HG02642 (cell line): ENCODE data around the gene ZNF565.
"Not testable (repeated sequence)": the region's sequence is repeated elsewhere in the genome, so short reads cannot be mapped to it uniquely, and the experiment has no call there.

Source experiments
- ATAC-seq: cut with Tn5 transposase; IDR thresholded peaks from one replicate; pipeline ENCODE4 v1.9.1; 2021; ENCODE audit warnings: mild to moderate bottlenecking; ENCODE audit not compliant: unreplicated experiment, poor library complexity

ZNF565 gene

GRCh38 chr19:36215276-36216123, 1.0 kb upstream of the ZNF565 start:
- no peak for ATAC-seq

- no peak for ATAC-seq
Measured at GRCh38 chr19:36212895-36213294, 1.6 kb downstream of the ZNF565 start.

DNA sequence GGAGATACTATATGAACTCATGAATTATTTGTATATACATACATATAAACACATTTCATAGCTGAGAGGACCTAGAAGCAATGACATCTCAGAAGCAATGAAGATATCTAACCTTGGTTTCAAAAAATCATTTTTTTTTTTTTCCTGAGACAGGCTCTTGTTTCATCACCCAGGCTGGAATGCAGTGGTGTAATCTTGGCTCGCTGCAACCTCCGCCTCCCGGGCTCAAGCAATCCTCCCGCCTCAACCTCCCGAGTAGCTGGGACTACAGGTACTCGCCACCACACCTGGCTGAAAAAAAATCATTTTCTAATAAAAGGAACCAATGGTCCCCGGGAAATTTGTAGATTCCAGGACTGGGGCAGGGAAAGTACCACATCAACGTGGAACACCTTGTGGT, 4.0 kb downstream of the ZNF565 start:
- no peak for ATAC-seq

DNA sequence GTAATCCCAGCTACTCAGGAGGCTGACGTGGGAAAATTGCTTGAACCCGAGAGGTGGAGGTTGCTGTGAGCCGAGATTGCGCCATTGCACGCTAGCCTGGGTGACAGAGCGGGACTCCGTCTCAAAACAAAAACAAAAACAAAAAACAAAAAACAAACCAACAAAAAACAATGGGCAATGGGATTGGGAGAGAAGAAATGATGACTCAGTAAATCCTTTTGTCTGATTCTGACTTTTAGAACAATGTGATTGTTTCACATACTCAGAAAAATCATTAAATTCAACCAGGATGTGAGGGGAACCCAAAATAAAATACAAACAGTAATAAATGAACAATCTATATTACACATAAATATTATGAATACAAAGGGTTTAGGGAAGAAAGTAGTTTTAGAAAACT, 5.1 kb downstream of the ZNF565 start:
- no peak for ATAC-seq

DNA sequence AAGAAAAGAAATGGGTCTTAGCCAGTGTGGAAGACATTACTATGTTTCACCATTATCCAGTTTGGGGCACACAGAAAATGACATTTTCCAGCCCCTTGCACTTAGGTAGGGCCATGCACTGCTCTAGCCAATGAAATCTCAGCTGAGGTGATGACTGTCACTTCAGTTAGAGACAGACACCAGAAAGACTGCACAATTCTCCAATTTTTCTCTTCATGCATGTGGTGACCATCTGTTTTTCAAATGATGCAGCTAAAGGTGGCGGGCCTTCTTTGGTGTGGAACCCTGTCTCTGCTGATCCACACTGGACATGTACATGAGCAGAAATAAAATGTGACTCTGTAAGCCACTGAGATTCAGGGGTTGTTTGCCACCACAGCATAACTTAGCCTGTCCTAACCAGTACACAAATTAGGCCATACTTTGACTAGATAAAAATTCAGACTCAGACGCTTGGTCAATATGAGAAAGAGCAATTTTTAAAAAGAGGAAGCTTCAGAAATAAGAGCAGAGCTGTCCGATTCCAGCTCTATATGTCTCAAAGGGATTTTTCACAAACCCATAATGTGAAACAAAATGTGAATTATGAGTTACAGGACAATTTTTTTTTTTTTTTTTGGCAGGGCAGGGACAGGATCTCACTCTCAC, 6.7 kb downstream of the ZNF565 start:
- peak; percentile 66 for ATAC-seq

- no peak for ATAC-seq
Measured at GRCh38 chr19:36203293-36203692, 11.2 kb downstream of the ZNF565 start.

GRCh38 chr19:36201684-36202083, 12.8 kb downstream of the ZNF565 start:
- ATAC-seq, result no peak

DNA sequence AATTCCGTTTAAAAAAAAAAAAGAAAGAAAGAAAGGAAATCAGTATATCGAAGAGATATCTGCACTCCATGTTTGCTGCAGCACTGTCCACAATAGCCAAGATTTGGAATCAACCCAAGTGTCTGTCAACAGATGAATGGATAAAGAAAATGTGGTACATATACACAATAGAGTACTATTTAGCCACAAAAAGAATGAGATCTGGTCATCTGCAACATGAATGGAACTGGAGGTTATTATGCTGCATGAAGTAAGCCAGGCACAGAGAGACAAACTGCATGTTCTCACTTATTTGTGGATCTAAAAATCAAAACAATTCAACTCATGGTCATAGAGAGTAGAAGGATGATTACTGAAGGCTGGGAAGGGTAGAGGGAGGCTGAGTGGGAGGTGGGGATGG, 16.3 kb downstream of the ZNF565 start:
- ATAC-seq, result no peak

DNA sequence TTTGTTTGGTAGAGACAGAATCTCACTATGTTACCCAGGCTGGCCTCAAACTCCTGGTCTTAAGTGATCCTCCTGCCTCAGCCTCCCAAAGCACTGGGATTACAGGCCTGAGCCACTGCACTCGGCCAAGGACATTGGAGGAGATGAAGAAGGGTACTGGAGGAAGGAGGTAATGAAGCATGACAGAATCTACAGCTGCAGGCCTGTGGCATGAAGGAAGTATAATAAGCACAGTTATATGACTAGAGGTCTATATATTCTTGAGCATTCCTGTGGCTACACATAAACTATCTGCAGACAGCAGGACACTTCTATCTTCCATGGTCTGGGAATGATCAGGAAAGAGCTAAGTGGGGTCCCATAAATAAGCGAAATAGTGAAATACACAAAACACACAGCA, 18.2 kb downstream of the ZNF565 start:
- no peak for ATAC-seq

- ATAC-seq, result not testable (repeated sequence)
Measured at GRCh38 chr19:36186722-36187121, 27.7 kb downstream of the ZNF565 start.

- ATAC-seq, result no peak
Measured at GRCh38 chr19:36183245-36183628, 31.2 kb downstream of the ZNF565 start.

DNA sequence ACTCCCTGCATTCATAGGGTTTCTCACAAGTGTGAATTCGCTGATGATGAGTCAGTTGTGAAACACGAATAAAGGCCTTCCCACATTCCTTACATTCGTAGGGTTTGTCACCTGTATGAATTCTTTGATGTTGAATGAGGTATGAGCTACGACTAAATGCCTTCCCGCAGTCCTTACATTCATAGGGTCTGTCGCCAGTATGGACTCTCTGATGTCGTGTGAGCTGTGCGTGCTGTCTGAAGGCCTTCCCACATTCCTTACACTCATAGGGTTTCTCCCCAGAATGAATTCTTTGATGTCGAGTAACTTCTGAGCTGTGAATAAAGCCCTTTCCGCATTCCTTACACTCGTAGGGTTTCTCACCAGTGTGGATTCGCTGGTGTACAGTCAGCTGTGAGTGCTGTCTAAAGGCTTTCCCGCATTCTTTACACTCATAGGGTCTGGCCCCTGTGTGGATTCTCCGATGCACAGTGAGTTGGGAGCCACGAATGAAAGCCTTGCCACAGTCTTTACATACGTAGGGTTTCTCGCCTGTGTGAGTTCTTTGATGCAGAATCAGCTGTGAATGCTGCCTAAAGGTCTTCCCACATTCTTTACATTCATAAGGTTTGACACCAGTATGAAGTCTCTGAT, 31.7 kb downstream of the ZNF565 start:
- ATAC-seq, result no peak

DNA sequence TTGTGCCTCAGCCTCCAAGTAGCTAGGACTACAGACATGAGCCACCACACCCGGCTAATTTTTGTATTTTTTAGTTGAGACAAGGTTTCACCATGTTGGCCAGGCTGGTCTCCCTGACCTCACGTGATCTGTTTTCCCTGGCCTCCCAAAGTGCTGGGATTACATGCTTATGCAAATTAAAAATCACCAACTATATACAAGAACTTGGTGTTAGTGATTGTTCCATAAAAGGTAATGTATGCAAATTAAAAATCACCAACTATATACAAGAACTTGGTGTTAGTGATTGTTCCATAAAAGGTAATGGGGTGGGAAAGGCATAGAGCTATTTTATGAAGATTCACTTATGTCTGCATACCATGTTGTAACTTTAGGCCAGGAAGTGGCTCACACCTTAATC, 35.4 kb downstream of the ZNF565 start:
- not testable (repeated sequence) for ATAC-seq

DNA sequence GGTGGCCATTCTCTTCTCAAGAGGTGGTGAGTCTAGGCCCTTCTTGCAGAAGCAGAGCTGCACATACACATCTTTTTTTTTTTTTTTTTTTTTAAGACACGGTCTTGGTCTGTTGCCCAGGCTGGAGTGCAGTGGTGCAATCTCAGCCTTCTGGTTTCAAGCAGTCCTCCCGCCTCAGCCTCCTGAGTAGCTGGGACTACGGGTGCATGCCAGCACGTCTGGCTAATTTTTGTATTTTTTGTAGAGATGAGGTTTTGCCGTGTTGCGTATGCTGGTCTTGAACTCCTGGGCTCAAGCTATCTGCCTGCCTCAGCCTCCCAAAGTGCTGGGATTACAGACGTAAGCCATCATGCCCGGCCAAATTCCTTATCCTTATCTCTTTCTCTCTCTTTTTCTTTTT, 40.6 kb downstream of the ZNF565 start:
- ATAC-seq, result not testable (repeated sequence)

DNA sequence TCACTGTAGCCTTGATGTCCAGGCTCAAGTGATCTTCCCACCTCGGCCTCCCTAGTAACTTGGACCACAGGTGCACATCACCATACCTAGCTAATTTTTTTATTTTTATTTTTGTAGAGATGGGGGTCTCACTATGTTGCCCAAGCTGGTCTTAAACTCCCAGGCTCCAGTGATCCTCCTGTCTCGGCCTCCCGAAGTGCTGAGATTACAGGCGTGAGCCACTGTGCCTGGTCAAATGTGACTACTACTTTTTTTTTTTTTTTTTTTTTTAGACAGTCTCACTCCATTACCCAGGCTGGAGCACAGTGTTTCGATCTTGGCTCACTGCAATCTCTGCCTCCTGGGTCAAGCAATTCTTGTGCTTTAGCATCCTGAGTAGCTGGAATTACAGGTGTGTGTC, 41.6 kb downstream of the ZNF565 start:
- ATAC-seq, result no peak

DNA sequence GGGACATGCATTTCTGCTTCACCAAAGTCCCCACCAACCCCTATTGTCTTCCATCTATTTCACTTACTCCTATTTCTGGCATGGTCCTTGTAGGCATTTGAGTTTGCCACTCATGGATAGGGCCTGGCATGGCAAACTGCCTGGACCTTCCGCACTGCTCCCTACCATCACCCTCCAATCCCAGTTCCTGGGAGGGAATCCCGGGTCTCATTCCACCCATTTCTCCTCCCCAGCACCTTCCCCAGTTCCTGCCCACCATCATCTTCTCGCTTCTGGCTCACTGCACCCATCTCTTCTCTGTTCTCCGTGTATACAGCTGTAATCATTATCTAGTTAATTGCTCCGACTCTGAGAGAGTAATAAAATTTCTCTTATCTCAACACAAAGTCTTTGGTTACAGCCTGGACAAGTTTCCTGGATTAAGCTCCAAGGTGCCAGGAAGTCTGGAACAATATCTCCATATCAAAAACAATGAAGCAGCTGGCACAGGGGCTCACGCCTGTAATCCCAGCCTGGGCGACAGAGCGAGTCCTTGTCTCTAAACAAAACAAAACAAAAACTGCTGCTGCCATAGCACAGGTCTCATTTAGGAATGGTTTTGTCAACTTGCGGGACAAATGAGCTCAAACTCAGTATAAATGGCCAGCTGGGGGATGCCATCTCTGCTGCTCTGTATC, 45.2 kb downstream of the ZNF565 start:
- no peak for ATAC-seq

DNA sequence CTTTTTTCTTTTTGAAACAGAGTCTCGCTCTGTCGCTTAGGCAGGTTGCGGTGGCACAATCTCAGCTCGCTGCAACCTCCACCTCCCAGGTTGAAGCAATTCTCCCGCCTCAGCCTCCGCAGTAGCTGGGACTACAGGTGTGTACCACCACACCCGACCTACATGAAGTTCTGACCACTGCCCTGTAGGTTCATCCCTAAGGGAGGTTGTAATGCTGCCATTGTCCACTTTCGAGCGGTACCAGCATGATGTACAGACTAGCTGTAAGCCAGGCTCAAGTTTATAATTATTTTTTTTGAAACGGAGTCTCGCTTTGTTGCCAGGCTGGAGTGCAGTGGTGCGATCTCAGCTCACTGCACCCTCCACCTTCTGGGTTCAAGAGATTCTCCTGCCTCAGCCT, 50.7 kb downstream of the ZNF565 start:
- no peak for ATAC-seq

GRCh38 chr19:36160821-36161596, 53.5 kb downstream of the ZNF565 start:
- ATAC-seq, result no peak

- no peak for ATAC-seq
Measured at GRCh38 chr19:36153126-36153525, 61.3 kb downstream of the ZNF565 start.
